Keratinocyte (primary cell): Measurements from ENCODE around the gene AGR3.

Source experiments
- CTCF ChIP-seq, 3 experiments: IDR thresholded peaks in 1 of 3; conservative IDR thresholded peaks in 1 of 3; optimal IDR thresholded peaks in 1 of 3; 2 replicates in 2 of 3; 3 replicates in 1 of 3; pipeline versions ENCODE3 to v1.5.1; 2011; ENCODE audit warnings: low read length in 3 of 3, mild to moderate bottlenecking in 3 of 3, moderate library complexity in 2 of 3, control low read depth in 1 of 3, inconsistent platforms in 1 of 3; ENCODE audit not compliant: insufficient read depth in 2 of 3; ENCODE audit errors: extremely low read depth in 1 of 3
- EZH2 ChIP-seq: IDR thresholded peaks from one replicate; pipeline ENCODE4 v1.6.1; 2012; ENCODE audit warnings: inconsistent platforms, mild to moderate bottlenecking, low read length, moderate library complexity

- no peak for TF ChIP-seq CTCF (optimal IDR thresholded peaks at IDR 0.05 in 1 of 3, IDR thresholded peaks at IDR 0.05 in 1 of 3, conservative IDR thresholded peaks at IDR 0.05 in 1 of 3; ENCODE audit: extremely low read depth in 1 of 3, insufficient read depth in 2 of 3, low read length in 3 of 3)
- TF ChIP-seq EZH2 = no peak
Observed at GRCh38 chr7:16845746-16846145, 36.0 kb downstream of the AGR3 start.
